ENCODE results near the gene LYPD5. TPM values are rescaled to one million over a fixed set of nuclear protein-coding genes. Genes with fewer than 3 reads are reported as not detected.

LYPD5 gene
- total and polyA plus RNA-seq, 2 of the 8 experiments (the other 6 are each of a cell fraction or from before 2014, with no cell fraction given) = 0.74 to 4.3 TPM

- TF ChIP-seq, protein P1, sequence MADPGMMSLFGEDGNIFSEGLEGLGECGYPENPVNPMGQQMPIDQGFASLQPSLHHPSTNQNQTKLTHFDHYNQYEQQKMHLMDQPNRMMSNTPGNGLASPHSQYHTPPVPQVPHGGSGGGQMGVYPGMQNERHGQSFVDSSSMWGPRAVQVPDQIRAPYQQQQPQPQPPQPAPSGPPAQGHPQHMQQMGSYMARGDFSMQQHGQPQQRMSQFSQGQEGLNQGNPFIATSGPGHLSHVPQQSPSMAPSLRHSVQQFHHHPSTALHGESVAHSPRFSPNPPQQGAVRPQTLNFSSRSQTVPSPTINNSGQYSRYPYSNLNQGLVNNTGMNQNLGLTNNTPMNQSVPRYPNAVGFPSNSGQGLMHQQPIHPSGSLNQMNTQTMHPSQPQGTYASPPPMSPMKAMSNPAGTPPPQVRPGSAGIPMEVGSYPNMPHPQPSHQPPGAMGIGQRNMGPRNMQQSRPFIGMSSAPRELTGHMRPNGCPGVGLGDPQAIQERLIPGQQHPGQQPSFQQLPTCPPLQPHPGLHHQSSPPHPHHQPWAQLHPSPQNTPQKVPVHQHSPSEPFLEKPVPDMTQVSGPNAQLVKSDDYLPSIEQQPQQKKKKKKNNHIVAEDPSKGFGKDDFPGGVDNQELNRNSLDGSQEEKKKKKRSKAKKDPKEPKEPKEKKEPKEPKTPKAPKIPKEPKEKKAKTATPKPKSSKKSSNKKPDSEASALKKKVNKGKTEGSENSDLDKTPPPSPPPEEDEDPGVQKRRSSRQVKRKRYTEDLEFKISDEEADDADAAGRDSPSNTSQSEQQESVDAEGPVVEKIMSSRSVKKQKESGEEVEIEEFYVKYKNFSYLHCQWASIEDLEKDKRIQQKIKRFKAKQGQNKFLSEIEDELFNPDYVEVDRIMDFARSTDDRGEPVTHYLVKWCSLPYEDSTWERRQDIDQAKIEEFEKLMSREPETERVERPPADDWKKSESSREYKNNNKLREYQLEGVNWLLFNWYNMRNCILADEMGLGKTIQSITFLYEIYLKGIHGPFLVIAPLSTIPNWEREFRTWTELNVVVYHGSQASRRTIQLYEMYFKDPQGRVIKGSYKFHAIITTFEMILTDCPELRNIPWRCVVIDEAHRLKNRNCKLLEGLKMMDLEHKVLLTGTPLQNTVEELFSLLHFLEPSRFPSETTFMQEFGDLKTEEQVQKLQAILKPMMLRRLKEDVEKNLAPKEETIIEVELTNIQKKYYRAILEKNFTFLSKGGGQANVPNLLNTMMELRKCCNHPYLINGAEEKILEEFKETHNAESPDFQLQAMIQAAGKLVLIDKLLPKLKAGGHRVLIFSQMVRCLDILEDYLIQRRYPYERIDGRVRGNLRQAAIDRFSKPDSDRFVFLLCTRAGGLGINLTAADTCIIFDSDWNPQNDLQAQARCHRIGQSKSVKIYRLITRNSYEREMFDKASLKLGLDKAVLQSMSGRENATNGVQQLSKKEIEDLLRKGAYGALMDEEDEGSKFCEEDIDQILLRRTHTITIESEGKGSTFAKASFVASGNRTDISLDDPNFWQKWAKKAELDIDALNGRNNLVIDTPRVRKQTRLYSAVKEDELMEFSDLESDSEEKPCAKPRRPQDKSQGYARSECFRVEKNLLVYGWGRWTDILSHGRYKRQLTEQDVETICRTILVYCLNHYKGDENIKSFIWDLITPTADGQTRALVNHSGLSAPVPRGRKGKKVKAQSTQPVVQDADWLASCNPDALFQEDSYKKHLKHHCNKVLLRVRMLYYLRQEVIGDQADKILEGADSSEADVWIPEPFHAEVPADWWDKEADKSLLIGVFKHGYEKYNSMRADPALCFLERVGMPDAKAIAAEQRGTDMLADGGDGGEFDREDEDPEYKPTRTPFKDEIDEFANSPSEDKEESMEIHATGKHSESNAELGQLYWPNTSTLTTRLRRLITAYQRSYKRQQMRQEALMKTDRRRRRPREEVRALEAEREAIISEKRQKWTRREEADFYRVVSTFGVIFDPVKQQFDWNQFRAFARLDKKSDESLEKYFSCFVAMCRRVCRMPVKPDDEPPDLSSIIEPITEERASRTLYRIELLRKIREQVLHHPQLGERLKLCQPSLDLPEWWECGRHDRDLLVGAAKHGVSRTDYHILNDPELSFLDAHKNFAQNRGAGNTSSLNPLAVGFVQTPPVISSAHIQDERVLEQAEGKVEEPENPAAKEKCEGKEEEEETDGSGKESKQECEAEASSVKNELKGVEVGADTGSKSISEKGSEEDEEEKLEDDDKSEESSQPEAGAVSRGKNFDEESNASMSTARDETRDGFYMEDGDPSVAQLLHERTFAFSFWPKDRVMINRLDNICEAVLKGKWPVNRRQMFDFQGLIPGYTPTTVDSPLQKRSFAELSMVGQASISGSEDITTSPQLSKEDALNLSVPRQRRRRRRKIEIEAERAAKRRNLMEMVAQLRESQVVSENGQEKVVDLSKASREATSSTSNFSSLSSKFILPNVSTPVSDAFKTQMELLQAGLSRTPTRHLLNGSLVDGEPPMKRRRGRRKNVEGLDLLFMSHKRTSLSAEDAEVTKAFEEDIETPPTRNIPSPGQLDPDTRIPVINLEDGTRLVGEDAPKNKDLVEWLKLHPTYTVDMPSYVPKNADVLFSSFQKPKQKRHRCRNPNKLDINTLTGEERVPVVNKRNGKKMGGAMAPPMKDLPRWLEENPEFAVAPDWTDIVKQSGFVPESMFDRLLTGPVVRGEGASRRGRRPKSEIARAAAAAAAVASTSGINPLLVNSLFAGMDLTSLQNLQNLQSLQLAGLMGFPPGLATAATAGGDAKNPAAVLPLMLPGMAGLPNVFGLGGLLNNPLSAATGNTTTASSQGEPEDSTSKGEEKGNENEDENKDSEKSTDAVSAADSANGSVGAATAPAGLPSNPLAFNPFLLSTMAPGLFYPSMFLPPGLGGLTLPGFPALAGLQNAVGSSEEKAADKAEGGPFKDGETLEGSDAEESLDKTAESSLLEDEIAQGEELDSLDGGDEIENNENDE (IDR thresholded peaks at IDR 0.05; ENCODE audit: insufficient replicate concordance, low read length) = no peak
Observed at GRCh38 chr19:43780706-43781525, 21.3 kb downstream of the LYPD5 start, which contains the start of gene KCNN4 (continued).
